Kidney capillary endothelial cell (primary cell): ENCODE data around the gene NFAT5.
"Not testable (repeated sequence)": the region's sequence is repeated elsewhere in the genome, so short reads cannot be mapped to it uniquely, and the experiment has no call there.

Experiments used
- DNase-seq: peaks from one replicate; pipeline ENCODE4 v3.0.0-alpha.2; 2018; ENCODE audit warnings: low spot score

Gene NFAT5, protein sequence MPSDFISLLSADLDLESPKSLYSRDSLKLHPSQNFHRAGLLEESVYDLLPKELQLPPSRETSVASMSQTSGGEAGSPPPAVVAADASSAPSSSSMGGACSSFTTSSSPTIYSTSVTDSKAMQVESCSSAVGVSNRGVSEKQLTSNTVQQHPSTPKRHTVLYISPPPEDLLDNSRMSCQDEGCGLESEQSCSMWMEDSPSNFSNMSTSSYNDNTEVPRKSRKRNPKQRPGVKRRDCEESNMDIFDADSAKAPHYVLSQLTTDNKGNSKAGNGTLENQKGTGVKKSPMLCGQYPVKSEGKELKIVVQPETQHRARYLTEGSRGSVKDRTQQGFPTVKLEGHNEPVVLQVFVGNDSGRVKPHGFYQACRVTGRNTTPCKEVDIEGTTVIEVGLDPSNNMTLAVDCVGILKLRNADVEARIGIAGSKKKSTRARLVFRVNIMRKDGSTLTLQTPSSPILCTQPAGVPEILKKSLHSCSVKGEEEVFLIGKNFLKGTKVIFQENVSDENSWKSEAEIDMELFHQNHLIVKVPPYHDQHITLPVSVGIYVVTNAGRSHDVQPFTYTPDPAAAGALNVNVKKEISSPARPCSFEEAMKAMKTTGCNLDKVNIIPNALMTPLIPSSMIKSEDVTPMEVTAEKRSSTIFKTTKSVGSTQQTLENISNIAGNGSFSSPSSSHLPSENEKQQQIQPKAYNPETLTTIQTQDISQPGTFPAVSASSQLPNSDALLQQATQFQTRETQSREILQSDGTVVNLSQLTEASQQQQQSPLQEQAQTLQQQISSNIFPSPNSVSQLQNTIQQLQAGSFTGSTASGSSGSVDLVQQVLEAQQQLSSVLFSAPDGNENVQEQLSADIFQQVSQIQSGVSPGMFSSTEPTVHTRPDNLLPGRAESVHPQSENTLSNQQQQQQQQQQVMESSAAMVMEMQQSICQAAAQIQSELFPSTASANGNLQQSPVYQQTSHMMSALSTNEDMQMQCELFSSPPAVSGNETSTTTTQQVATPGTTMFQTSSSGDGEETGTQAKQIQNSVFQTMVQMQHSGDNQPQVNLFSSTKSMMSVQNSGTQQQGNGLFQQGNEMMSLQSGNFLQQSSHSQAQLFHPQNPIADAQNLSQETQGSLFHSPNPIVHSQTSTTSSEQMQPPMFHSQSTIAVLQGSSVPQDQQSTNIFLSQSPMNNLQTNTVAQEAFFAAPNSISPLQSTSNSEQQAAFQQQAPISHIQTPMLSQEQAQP (N-terminal part only)

DNA sequence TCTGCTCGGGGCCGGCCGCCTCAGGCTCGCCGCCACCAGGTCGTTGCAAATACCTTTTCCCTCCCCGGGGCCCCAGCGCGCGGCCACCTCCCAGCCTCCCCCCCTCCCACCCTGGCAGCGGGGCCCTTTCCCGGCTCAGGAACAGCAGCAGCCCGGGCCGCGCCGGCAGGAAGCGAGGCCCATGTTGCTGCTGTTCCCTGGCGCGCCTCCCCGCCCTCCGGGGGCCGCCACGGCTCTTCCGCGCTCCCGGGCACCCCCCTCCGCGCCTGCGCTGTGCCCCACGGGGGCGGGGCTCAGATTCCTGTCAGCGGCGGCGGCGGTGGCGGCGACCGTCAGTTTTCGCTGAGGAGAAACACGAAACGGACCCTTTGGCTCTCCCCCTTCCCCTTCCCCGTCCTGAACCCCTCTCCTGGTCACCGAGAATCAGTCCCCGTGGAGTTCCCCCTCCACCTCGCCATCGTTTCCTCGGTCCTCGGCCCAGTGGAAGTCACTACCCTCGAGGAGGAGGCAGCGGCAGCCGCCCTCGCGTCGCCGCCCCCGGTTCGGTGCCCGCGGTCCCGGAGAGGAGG is at the start of gene NFAT5:
Gene NFAT5, plus strand, starts transcription at position 296 of the 569 bp plus-strand sequence. CDS start 336 bp downstream, outside the sequence.
- DNase-seq, result peak; percentile 78

GRCh38 chr16:69517914-69518313 is 47.9 kb upstream of the NFAT5 start:
- not testable (repeated sequence) for DNase-seq

DNA sequence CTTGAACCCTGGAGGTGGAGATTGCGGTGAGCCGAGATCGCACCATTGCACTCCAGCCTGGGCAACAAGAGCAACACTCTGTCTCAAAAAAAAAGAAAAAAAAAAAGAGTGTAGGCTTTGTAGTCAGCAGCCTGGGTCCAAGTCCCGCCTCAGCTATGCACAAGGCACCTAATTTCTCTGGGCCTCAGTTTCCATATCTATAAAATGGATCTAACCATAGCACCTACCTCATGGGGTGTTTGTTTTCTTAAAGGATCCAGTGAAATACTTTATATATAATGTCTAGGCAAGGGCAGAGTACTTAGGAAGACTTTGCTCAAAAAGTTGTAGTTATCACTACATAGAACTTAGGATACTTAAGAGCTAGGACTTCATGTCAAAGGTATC is 45.4 kb upstream of the NFAT5 start:
- DNase-seq, result no peak

DNA sequence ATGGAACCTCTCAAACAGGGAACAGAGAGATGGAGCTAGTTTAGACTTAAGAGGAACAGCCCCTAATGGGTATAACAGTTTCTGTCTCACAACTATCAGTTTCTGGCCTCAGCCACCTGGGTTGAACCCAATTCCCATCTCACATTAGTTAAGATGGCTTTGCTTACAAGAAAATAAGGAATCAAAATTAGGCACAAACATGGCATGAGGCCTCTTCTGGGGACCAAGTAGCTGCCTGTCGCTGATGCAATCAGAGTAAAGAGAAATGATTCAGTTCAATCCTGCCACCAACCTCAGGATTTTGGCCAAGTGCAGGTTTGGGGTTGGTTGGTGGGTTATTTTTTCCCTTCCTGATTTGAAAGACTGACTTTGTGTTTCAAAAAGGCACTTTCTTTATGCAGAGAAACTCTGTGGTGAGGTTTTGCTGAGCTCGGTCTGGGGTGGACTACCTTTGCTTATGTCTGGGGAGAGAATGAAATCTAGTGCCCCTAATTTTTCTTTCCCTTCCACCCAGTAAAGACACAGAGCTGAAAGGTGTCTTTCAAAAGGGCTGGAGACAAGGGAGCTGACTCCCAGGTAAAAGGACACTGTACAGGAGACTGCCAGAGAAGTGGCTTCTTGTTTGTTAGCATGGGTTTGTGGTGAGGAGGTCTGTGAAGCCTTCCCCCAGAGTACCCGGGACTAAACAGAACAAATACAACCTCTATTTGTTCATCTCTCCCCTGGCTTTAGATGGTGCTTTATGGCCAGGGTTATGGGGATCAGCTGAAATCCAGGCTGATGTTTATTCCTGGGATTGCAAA is 44.8 kb upstream of the NFAT5 start:
- DNase-seq, result no peak

DNA sequence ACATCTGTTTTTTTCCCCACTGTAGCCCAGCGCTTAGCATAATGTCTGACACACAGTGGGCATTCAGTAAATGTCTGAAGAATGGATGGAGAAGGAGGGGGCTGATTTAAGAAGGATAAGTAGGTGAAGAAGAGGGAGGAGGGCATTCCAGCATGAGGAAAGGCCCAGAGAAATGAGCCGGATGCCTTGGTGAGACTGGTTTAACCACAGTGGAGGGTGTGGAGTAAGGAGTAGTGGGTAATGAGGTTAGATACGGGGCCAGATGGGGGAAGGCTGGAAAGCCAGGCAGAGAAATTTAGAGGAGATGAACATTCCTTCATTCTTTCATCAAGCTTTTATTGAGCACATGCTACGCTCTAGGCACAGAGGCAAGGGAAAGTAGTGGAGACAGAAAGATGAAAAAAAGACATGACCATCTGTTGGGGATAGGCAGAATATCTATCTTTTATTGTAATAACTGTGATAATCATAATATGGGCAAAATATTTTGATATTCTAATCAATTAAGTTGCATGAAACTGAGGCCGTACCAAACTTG is 43.7 kb upstream of the NFAT5 start:
- no peak for DNase-seq

- DNase-seq, result no peak
These were observed 42.9 kb upstream of the NFAT5 start for GRCh38 chr16:69522732-69523404.

GRCh38 chr16:69523566-69524305 is 42.0 kb upstream of the NFAT5 start:
- DNase-seq, result no peak

DNA sequence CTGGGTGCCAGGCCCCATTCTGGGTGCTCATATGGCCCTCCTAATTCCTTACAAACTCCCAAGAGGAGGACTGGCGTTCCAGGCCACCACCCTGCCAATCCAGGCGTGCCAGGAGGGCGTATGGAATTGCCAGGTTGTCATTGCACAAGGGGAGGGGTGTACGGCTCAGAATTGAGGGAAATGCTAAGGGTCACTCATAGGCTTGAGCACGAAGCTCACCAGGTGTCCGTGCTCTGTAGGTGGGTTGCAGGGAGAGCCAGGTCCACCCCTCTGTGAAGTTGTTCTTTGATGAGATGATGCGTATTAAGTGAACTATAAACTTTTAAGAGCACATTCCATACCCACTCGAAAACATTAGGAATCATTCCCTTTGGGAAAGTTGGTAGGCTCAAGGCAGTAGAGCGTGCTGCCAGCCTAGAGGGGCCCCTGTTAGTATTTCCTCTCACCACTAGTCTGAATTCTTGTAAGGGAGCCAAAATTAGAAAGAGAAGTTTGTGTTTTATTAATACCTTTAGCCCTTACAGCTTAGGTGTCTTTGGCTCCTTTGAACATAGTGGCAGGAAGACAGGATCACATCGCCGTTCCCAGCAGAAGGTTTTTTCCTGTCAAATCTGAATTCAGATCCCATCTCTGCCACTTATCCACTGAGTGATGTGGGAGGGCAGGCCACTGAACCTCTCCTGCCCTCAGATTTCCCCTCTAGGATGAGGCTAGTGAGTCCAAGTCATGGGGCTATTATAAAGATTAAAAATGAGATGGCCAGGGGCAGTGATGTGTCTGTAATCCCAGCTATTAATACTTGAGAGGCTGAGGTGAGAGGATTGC is 38.7 kb upstream of the NFAT5 start:
- no peak for DNase-seq

DNA sequence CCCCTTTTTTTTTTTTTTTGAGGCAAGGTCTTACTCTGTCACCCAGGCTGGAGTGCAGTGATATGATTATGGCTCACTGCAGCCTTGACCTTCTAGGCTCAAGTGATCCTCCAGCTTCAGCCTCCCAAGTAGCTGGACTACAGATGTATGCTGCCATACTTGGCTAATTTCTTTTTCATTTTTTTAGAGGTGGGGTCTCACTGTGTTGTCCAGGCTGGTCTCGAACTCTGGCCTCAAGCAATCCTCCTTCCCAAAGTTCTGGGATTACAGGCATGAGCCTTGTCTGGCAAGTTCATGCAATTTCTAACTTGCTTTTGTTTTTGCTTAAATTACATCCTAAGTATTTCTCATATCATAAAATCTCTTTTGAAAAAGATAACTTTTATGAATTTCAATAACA is 33.8 kb upstream of the NFAT5 start:
- no peak for DNase-seq

DNA sequence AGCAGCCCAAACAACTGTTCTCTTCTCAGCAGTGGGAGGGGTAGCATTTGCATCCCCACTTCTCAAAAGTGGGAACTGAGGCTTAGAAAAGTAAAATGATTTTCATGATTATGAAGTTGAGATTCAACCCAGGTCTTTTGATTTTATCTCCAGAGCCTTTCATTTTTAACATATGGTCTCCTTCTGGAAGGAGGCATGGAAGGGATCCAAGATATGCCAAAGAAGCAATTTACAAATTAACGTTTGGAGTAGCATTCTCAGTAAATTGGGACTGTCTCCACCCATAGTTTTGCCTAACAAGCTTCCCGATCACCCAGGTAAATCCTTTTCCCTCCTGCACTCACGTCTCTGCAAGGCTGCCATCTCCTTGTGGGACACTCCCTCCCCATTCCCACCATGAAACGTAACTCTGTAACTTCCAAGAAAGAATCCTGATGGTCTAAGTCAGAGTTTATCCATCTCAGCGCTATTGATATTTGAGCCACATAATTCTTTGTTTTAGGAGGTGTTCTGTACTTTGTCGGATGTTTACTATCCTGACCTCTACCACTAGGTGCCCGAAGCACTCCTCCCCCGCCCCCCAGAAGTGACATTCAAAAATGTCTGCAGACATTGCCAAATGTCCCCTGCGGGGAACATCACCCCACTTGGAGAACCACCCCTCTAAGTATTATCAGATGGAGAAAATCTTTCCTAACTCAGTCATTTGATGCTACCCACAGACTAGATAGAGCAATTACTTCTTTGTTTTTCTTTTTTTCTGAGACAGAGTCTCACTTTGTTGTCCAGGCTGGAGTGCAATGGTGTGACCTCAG is 32.9 kb upstream of the NFAT5 start:
- DNase-seq, result no peak

- DNase-seq, result no peak
These were observed 31.0 kb upstream of the NFAT5 start for GRCh38 chr16:69534720-69535119.

DNA sequence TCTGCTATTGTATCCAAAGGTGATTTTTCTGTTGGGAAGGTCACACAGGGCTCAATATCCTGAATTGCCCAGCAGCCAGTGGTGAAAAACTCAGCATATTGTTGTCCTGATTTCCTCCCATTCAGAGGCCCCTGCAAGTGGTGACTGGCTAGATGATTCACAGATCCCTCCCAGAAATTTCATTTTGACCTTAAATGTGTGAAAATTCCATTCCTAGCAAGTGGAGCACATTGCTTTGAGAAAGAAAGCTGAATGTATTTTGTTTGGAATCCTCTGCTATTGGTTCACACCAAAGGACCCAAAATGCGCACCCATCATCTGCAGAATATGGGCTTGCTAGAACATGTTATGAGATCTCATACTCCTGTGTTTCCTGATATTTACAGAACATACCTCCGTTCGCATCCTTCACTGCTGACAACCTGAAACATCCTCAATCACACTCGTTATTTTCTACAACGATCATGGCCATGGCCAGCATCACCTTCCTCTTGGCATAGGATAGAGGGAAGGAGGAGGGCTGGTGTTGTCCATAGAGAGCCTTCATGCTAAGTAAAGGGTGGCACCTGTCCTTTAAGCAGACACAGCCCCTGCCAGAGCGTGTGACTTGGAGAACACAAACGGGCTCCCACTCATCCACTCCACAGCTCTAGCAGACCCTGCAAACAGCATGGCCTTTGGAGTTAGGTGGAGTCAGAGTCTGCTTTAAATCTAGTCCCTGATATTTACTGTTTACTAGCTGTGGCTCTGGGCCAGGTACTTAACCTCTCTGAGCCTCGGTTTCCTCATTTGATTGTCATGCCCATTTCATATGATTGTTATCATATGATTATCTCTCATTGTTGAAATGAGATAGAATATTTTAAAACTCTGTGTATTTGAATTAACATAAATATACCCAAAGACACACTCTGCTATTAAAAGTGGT is 30.4 kb upstream of the NFAT5 start:
- peak; percentile 81 for DNase-seq

GRCh38 chr16:69537706-69538080 is 28.1 kb upstream of the NFAT5 start:
- no peak for DNase-seq

- no peak for DNase-seq
These were observed 27.0 kb upstream of the NFAT5 start for GRCh38 chr16:69538808-69539207.

DNA sequence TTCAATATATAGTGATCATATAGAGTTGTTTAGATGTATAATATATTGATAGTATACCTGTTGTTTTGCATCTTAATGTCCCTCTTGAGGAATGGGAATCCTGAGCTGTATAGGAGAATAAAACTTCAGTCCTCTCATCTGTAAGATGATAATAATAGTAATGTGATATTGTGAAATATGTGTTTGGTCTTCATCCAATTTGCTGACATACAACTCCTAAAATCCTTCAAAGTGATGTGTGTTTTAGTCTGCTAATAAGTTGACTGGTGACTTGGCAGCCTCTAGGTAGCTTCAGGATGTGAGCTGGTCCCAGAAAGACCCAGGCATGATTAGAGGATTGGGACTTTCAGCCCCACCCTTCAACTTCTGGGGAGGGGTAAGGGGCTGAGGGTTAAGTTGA is 22.8 kb upstream of the NFAT5 start:
- no peak for DNase-seq

GRCh38 chr16:69544088-69544487 is 21.7 kb upstream of the NFAT5 start:
- no peak for DNase-seq

- not testable (repeated sequence) for DNase-seq
These were observed 19.1 kb upstream of the NFAT5 start for GRCh38 chr16:69546663-69547062.
